HFF-Myc (cell line): Measurements from ENCODE around the gene EPHB2.

ENCODE experiments used
- DNase-seq: peaks from one replicate; pipeline ENCODE4 v3.0.0-alpha.2; 2011; ENCODE audit warnings: low read depth; ENCODE audit errors: extremely low read depth
- H3K4me3 ChIP-seq: replicated peaks from 2 replicates; pipeline ENCODE4 v1.5.1; 2011; ENCODE audit warnings: low read depth, mild to moderate bottlenecking, control low read depth, low read length
- CTCF ChIP-seq: IDR thresholded peaks from 2 replicates; pipeline ENCODE4 v1.5.1; 2012; ENCODE audit warnings: mild to moderate bottlenecking, low read depth, low read length, control low read depth; ENCODE audit errors: missing control alignments

EPHB2 gene

GRCh38 chr1:22850681-22851080, 140.0 kb downstream of the EPHB2 start:
- no peak for DNase-seq
- H3K4me3 ChIP-seq = no peak overlapping the region
- TF ChIP-seq CTCF = no peak

- no peak for TF ChIP-seq CTCF
- H3K4me3 ChIP-seq = no peak overlapping the region
- no peak for DNase-seq
These were observed 140.9 kb downstream of the EPHB2 start for GRCh38 chr1:22851517-22851916.

- H3K4me3 ChIP-seq = no peak overlapping the region
- no peak for DNase-seq
- TF ChIP-seq CTCF = no peak
These were observed 141.6 kb downstream of the EPHB2 start for GRCh38 chr1:22852144-22852655.

GRCh38 chr1:22853651-22854185, 143.1 kb downstream of the EPHB2 start:
- no peak overlapping the region for H3K4me3 ChIP-seq
- no peak for DNase-seq
- no peak for TF ChIP-seq CTCF

GRCh38 chr1:22854688-22855565, 144.3 kb downstream of the EPHB2 start:
- TF ChIP-seq CTCF = no peak
- H3K4me3 ChIP-seq = no peak overlapping the region
- no peak for DNase-seq

- TF ChIP-seq CTCF = no peak
- no peak for DNase-seq
These were observed 145.3 kb downstream of the EPHB2 start for GRCh38 chr1:22855668-22856606.

More at GRCh38 chr1:22855668-22856606, 145.3 kb downstream of the EPHB2 start:
- H3K4me3 ChIP-seq = no peak overlapping the region
